Stimulated activated CD4-positive, alpha-beta T cell treated with anti-CD3 and anti-CD28 coated beads, TNF-alpha, amount 100 ng/mL, for 48 hours (primary cell): ENCODE measurements around the gene RRP1.

Source experiments
- DNase-seq, 3 donors: peaks; one replicate each; pipeline ENCODE4 v3.0.0-alpha.2; 2020; ENCODE audit warnings: low read depth in 3 of 3

Gene RRP1

DNA sequence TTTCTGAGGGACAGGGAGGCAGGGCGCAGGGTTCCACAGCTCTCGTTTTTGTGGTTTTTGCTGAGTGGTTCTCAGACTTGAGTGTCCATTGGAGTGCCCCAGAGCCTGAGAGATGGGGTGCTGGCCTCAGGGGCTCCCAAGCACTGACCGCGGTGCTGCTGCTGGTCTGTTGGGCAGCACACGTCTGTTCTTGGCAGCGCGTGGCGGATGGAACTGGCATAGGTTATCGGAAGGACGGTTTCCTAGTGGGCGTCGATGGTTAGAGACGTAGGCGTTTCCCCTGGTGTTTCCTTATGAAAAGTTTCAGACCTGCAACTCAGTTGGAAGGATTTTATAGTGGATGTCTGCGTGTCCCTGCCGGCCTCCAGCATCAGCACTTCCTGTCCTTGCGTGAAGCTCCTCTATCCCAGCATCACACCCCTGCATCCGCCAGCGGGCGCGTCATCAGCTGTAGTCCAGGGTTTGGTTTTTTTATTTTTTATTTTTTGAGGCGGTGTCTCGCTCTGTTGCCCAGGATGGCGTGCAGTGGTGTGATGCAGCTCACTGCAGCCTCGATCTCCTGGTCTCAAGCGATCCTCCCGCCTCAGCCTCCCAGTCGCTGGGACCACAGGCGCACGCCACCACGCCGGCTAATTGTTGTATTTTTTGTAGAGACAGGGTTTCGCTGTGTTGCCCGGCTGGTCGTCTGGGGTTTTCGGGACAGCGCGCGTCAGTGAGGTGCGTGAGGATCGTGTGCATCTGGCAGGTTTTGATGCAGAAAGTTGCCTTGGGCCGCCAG lies 11.8 kb downstream of the RRP1 start:
- no peak for DNase-seq

GRCh38 chr21:43802713-43803313 lies 13.4 kb downstream of the RRP1 start:
- DNase-seq, result no peak

- no peak for DNase-seq
These were observed 14.4 kb downstream of the RRP1 start for GRCh38 chr21:43803558-43804300.

GRCh38 chr21:43805275-43805800 lies 16.0 kb downstream of the RRP1 start:
- no peak for DNase-seq

DNA sequence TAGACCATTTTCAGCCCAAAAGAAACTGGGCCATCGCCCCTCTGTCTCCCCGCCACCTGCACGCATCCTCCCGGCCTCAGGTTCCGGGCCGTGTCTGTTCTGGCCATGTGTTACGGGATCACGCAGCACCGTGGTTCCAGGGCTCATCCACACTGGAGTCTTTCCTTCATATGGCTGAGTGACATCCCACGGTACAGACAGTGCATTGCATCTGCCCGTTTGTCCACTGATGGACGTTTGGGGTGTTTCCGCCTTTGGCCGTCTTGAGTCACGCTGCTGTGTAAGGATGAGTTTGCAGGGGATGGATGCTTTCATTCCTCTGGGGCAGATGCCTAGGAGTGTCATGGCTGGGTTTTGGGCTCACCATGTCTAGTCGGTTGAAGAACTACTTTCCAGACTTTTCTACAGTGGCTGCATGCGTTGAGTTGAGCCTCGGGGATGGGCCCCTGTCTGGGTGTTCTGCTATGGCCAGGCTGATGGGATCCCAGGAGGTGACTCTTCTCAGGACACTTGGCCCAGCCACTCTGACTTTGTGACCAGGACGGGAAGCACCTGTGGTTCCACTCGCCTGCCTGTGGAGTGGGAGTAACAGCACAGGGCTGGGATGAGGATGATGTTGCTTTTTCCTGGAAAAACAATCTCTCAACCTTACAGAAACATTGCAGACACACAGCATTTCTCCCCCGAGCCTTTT lies 16.8 kb downstream of the RRP1 start:
- no peak for DNase-seq

- DNase-seq, result no peak
These were observed 19.0 kb downstream of the RRP1 start for GRCh38 chr21:43808367-43808766.

GRCh38 chr21:43808832-43809251 lies 19.5 kb downstream of the RRP1 start:
- no peak for DNase-seq

DNA sequence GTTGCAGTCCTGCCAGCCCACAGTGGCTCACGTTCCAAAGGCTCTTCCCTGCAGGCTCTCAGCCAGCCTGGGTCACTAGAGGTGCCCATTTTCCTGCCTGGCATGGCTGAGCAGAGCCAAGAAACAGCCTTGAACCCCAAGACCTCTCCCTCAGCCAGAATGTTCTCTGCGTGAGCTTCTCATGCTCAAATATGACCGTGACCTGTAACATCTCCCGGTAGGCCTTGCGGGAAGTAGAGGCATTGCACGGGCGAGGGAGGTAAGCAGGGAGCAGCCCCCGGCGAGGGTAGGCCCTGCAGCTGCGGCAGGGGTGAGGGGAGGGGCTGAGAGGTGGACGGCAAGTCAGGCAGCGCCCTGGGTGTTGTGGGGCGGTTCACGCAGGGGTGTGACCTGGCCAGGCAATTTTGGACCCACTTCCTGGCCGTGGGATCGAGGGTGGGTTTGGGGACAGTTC lies 20.0 kb downstream of the RRP1 start:
- DNase-seq, result no peak

- no peak for DNase-seq
These were observed 20.6 kb downstream of the RRP1 start for GRCh38 chr21:43809853-43810504.

GRCh38 chr21:43810505-43811261 lies 21.3 kb downstream of the RRP1 start:
- DNase-seq, result peak; percentile 83 to 92 (median 91)

DNA sequence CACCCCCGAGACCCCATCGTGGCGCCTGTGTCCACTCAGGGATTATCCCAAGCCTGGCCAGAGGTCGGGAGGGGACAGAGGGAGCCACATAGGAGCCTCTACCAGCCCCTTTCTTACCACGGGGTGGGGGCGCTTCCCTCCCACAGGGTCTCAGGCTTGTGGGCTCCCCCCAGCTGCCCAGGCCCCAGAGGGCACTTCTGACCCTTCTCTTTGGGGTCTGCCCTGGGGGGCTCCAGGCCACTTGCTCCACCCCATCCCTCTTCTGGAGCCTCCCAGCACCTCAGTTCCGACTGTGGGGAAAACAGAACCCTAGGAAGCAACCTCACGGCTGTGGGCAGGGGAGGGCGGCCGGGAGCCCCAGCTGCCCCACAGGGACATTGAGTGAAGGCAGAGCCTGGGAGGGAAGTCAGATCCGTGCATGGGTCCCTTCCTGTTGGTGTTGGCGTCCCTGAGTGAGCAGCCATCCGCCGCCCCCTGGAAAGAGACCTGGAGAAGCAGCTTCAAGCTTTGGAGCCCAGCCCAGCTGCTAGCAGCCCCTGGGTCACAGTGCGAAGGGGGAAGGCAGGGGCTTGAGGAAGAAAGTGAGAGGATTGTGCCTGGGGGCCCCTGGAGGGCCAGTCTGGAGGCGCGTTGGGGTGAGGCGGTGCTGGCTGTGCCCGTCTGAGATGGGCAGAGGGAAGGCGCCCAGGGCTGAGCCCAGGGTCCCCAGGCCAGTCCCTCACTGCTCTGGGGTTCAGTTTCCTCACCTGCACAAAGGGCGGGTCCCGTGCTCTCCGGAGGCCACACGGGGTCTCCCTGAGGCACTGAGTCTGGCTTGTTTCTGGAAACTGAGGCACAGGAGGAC lies 22.1 kb downstream of the RRP1 start:
- DNase-seq, result no peak

DNA sequence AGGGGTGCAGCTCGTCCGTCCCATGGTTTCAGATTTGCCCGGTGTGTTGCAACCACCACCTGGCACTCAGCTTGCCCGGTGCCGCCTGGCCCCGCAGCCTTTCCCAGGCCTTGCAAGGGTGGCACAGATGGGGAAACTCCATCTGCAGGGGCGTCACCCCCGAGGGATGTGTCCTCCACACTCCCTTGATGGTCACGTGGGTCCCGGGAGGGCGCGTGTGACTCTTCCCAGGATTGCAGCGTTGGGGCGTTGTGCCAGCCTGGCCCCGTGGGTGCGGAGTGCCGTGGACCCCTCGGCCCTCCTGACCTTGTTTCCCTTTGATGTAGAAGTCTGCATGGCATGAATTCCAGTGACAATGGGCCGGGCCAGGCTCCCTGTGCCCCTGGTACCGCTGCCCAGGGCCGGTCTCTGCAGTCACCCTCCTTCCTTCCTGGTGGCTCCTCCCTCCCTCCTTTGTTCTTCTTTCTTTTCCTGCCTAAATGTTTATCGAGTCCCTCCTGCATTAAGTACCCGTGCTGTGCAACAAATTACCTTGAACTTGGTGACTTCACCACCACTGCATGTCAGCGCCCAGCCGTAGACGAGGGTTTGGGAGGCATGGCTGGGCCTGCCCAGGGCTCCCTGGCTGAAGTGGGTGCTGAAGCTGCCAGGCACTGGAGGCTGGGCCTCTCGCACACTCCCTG lies 22.9 kb downstream of the RRP1 start:
- no peak for DNase-seq

GRCh38 chr21:43812957-43813655 lies 23.7 kb downstream of the RRP1 start:
- DNase-seq, result no peak

DNA sequence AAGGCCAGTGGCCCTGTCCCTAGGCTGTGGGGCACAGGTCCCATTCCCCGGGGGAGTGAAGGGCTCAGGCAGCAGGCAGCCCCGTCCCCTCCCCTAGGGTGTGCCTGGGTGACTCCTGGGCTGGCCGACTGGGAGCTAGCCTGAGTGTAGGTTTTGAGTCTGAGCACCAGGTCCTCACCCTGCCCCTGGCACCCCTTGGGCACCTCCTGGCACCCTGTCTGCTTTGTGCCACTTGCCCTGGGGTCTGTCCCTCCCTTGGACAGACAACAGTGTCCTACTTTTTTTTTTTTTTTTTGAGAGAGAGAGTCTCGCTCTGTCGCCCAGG lies 24.2 kb downstream of the RRP1 start:
- DNase-seq, result no peak

DNA sequence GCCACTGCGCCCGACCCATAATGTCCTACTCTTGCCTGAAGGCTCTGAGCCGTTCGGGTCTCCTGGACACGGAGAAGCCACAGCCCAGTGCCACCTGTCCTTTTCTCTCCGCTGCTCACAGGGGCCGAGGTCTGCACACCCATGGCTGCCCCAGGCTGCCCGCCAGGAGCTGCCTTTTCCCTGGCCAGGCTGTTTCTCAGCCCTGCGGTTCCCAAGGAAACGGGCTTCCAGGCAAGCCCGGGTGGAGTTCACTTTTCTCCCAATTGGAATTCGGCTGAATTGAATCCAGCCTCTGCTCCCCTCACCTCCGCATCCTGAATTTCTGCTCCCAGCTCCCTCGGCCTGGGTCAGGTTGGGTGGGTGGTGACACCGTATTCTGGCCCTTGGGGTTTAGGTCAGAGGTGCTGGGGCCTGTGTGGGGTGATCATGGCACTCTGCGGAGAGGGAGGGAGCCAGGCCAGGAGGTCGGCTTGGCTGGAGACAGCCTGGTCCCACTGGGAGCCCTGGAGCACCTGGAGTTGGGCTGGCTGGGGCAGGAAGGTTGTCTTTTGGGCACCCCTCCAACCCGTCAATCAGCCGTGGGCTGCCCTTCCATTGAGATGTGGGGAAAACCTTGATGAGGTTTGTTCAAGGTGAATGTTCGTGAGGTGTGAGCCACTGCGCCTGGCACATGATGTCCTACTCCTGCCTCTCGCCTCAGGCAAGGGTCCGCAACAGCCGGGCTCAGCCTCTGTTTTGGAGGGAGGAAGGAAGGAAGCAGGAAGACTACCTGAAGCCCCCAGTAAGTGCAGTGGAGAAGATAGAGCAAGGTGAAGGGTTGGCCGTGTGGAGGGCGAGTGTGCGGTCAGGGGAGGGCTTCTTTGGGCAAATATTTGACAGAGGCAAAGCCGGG lies 25.1 kb downstream of the RRP1 start:
- DNase-seq, result no peak

GRCh38 chr21:43815107-43815613 lies 25.8 kb downstream of the RRP1 start:
- no peak for DNase-seq

GRCh38 chr21:43815991-43816390 lies 26.6 kb downstream of the RRP1 start:
- no peak for DNase-seq
